Stimulated activated CD8-positive, alpha-beta memory T cell treated with anti-CD3 and anti-CD28 coated beads, Interleukin-7, amount 100 ng/mL, for 4 hours (primary cell): ENCODE data around the gene TERT.

ENCODE experiments used
- DNase-seq, 2 donors: peaks; one replicate each; pipeline ENCODE4 v3.0.0-alpha.2; 2020; ENCODE audit warnings: low read depth in 2 of 2

The TERT gene

GRCh38 chr5:1259806-1260480 lies 34.9 kb downstream of the TERT start:
- no peak for DNase-seq

GRCh38 chr5:1257841-1258240 lies 37.0 kb downstream of the TERT start:
- DNase-seq, result no peak

- DNase-seq, result no peak
Observed at GRCh38 chr5:1257363-1257762, 37.5 kb downstream of the TERT start.

GRCh38 chr5:1256776-1257175 lies 38.1 kb downstream of the TERT start:
- DNase-seq, result no peak

- DNase-seq, result peak in 1 of 2 donors; percentile 6
Observed at GRCh38 chr5:1255081-1255561, 39.7 kb downstream of the TERT start.

- DNase-seq, result no peak
Observed at GRCh38 chr5:1254196-1254595, 40.7 kb downstream of the TERT start.

GRCh38 chr5:1253456-1254105 lies 41.3 kb downstream of the TERT start:
- DNase-seq, result no peak

- no peak for DNase-seq
Observed at GRCh38 chr5:1252681-1253080, 42.2 kb downstream of the TERT start.

GRCh38 chr5:1251678-1252580 lies 42.9 kb downstream of the TERT start:
- no peak for DNase-seq

GRCh38 chr5:1249366-1250280 lies 45.2 kb downstream of the TERT start:
- no peak for DNase-seq

- DNase-seq, result no peak
Observed at GRCh38 chr5:1247811-1248210, 47.1 kb downstream of the TERT start.

- DNase-seq, result no peak
Observed at GRCh38 chr5:1246711-1247431, 48.0 kb downstream of the TERT start.

GRCh38 chr5:1245905-1246576 lies 48.8 kb downstream of the TERT start:
- DNase-seq, result no peak

- no peak for DNase-seq
Observed at GRCh38 chr5:1244976-1245375, 49.9 kb downstream of the TERT start.

- DNase-seq, result no peak
Observed at GRCh38 chr5:1244255-1244654, 50.6 kb downstream of the TERT start.

- DNase-seq, result no peak
Observed at GRCh38 chr5:1243487-1244130, 51.3 kb downstream of the TERT start.

- DNase-seq, result no peak
Observed at GRCh38 chr5:1242733-1243486, 52.0 kb downstream of the TERT start.

GRCh38 chr5:1241509-1242080 lies 53.3 kb downstream of the TERT start:
- no peak for DNase-seq
